Testis (tissue), 3 donors: ENCODE results near the gene IL12RB2. TPM values are rescaled to one million over a fixed set of nuclear protein-coding genes. Genes with fewer than 3 reads are reported as not detected.

ENCODE experiments used
- DNase-seq: peaks from one replicate; pipeline ENCODE4 v3.0.0-alpha.2; 2019
- H3K27ac ChIP-seq, 2 donors: fragments of 200-600 bp; sonication (generic); one replicate each; pipeline ENCODE4 v1.5.1; 2019
- H3K27me3 ChIP-seq: fragments of 200-600 bp; sonication (generic); one replicate; pipeline ENCODE4 v1.5.1; 2019
- H3K36me3 ChIP-seq: fragments of 200-600 bp; sonication (generic); one replicate; pipeline ENCODE4 v1.5.1; 2017; ENCODE audit warnings: low read depth; ENCODE audit errors: missing control alignments
- H3K4me1 ChIP-seq: fragments of 200-600 bp; sonication (generic); one replicate; pipeline ENCODE4 v1.5.1; 2019
- H3K4me3 ChIP-seq, 2 donors: fragments of 200-600 bp; sonication (generic); one replicate each; pipeline ENCODE4 v1.5.1; 2017 to 2019
- H3K9me3 ChIP-seq: fragments of 200-600 bp; sonication (generic); one replicate; pipeline ENCODE4 v1.5.1; 2017
- CTCF ChIP-seq, 3 experiments: fragments of 450-650 bp in 2 of 3; fragments of 200-600 bp in 1 of 3; sonication (generic) in 1 of 3; IDR thresholded peaks; one replicate each; pipeline ENCODE4 v1.5.1; 2016 to 2019; ENCODE audit warnings: antibody characterized with exemption in 3 of 3, mild to moderate bottlenecking in 2 of 3, moderate library complexity in 1 of 3
- POLR2A ChIP-seq: fragments of 450-650 bp; IDR thresholded peaks from one replicate; pipeline ENCODE4 v1.6.1; 2017; ENCODE audit warnings: antibody characterized with exemption, mild to moderate bottlenecking, moderate library complexity
- WGBS, 2 donors: methylation state at CpG; one replicate each; pipeline ENCODE4 v1.1.5; 2018; 5-methylcytosine and 5-hydroxymethylcytosine counted together
- intact Hi-C: fragments of 100-400 bp; cut with DNase I; formaldehyde crosslinking; loops from one replicate; pipeline ENCODE4 v1.15.1; 2023; ENCODE audit warnings: low total_unique reads
- polyA plus RNA-seq: library from polyadenylated mRNA; stranded (reverse); fragments of 350-450 nt; fragmentation: Illumina TruSeq; extraction: RNeasy Lipid Tissue Mini Kit (QIAGEN cat#74804); gene quantifications from one replicate; pipeline ENCODE4 v1.2.3, GENCODE V29; 2014; ENCODE audit warnings: low read depth, low replicate concordance; ENCODE audit not compliant: insufficient read depth
- total RNA-seq, 2 donors: library from RNA; depleted of rRNA; stranded (reverse); fragments of >200 nt; gene quantifications; one replicate each; pipeline ENCODE4 v1.2.3, GENCODE V29; 2016

IL12RB2 gene
- total and polyA plus RNA-seq, 3 donors from 2014 or later: 1.9 to 2.6 (median 2.1) TPM

- TF ChIP-seq POLR2A (no peak), CTCF (IDR thresholded peaks at IDR 0.05) (no peak)
- H3K4me3 ChIP-seq: no peak overlapping the region
- no peaks in the 10 kb centered on the region for H3K36me3 ChIP-seq
- DNase-seq: no peak
- 52 to 65% methylated on average over 2 of the region's 2 CpGs for WGBS, 2 donors
- intact Hi-C loops: no loop called here
- H3K9me3 ChIP-seq: no peaks in the 10 kb centered on the region
- H3K27me3 ChIP-seq: no peaks in the 10 kb centered on the region
- H3K27ac ChIP-seq: no peak overlapping the region
- H3K4me1 ChIP-seq: peaks cover 4% of the 10 kb centered on the region
These were observed 126.2 kb downstream of the IL12RB2 start for GRCh38 chr1:67433837-67434236.

GRCh38 chr1:67434491-67434890 lies 126.8 kb downstream of the IL12RB2 start:
- Histone ChIP-seq H3K4me3 (no peak overlapping the region), H3K27me3 (no peaks in the 10 kb centered on the region), H3K36me3 (no peaks in the 10 kb centered on the region), H3K27ac (no peak overlapping the region), H3K4me1 (peaks cover 4% of the 10 kb centered on the region), H3K9me3 (no peaks in the 10 kb centered on the region)
- intact Hi-C loops: no loop called here
- 54 to 56% methylated on average over 2 of the region's 2 CpGs for WGBS, 2 donors
- TF ChIP-seq POLR2A: no peak
- TF ChIP-seq CTCF (IDR thresholded peaks at IDR 0.05): no peak
- no peak for DNase-seq

- Histone ChIP-seq H3K27me3 (no peaks in the 10 kb centered on the region), H3K4me1 (no peaks in the 10 kb centered on the region), H3K36me3 (no peaks in the 10 kb centered on the region), H3K27ac (no peak overlapping the region), H3K9me3 (no peaks in the 10 kb centered on the region), H3K4me3 (no peak overlapping the region)
- TF ChIP-seq POLR2A: no peak
- no peak for TF ChIP-seq CTCF (IDR thresholded peaks at IDR 0.05)
- 88 to 91% methylated on average over 4 of the region's 4 CpGs for WGBS, 2 donors
- DNase-seq: no peak
- intact Hi-C loops: no loop called here
These were observed 128.9 kb downstream of the IL12RB2 start for GRCh38 chr1:67436511-67437055.

- Histone ChIP-seq H3K36me3 (no peaks in the 10 kb centered on the region), H3K27me3 (no peaks in the 10 kb centered on the region), H3K4me1 (no peaks in the 10 kb centered on the region), H3K4me3 (no peak overlapping the region), H3K27ac (no peak overlapping the region), H3K9me3 (no peaks in the 10 kb centered on the region)
- DNase-seq: no peak
- no peak for TF ChIP-seq CTCF (IDR thresholded peaks at IDR 0.05)
- no peak for TF ChIP-seq POLR2A
- 69 to 89% methylated on average over 2 of the region's 2 CpGs for WGBS, 2 donors
- intact Hi-C loops: no loop called here
These were observed 130.3 kb downstream of the IL12RB2 start for GRCh38 chr1:67437961-67438360.

GRCh38 chr1:67439277-67440029 lies 131.8 kb downstream of the IL12RB2 start:
- WGBS, 2 donors: 93 to 94% methylated on average over 6 of the region's 6 CpGs
- no peak overlapping the region for H3K4me3 ChIP-seq
- no peaks in the 10 kb centered on the region for H3K36me3 ChIP-seq
- no peaks in the 10 kb centered on the region for H3K27me3 ChIP-seq
- intact Hi-C loops: no loop called here
- no peak for DNase-seq
- H3K9me3 ChIP-seq: no peaks in the 10 kb centered on the region
- TF ChIP-seq CTCF (IDR thresholded peaks at IDR 0.05) (no peak), POLR2A (no peak)
- H3K4me1 ChIP-seq: no peaks in the 10 kb centered on the region
- H3K27ac ChIP-seq: no peak overlapping the region
